Smooth muscle cell (in vitro differentiated cells): Measurements from ENCODE around the gene NUDCD3. TPM values are rescaled to one million over a fixed set of nuclear protein-coding genes. Genes with fewer than 3 reads are reported as not detected.

Experiments
- DNase-seq: peaks from one replicate; lab custom pipeline; 2025; ENCODE audit not compliant: unreplicated experiment; lab: John Stamatoyannopoulos, UW
- H2AFZ ChIP-seq: fragments of 200-600 bp; sonication (generic); 2 replicates; pipeline ENCODE4 v1.6.0; 2016; ENCODE audit warnings: antibody characterized with exemption, low read depth, mild to moderate bottlenecking
- H3F3A ChIP-seq: fragments of 200-600 bp; sonication (generic); 2 replicates; pipeline ENCODE4 v1.6.0; 2017; ENCODE audit warnings: antibody characterized with exemption, low read depth
- H3K27ac ChIP-seq: fragments of 200-600 bp; sonication (generic); 2 replicates; pipeline ENCODE4 v1.5.1; 2016; ENCODE audit warnings: low read depth, mild to moderate bottlenecking
- H3K27me3 ChIP-seq: fragments of 200-600 bp; sonication (generic); 2 replicates; pipeline ENCODE4 v1.6.1; 2016; ENCODE audit warnings: low read depth, mild to moderate bottlenecking
- H3K36me3 ChIP-seq: fragments of 200-600 bp; sonication (generic); 2 replicates; pipeline ENCODE4 v1.5.1; 2016; ENCODE audit warnings: low read depth
- H3K4me1 ChIP-seq: fragments of 200-600 bp; sonication (generic); 2 replicates; pipeline ENCODE4 v1.5.1; 2016; ENCODE audit warnings: low read depth
- H3K4me2 ChIP-seq: fragments of 200-600 bp; sonication (generic); 2 replicates; pipeline ENCODE4 v1.6.0; 2016; ENCODE audit warnings: mild to moderate bottlenecking
- H3K4me3 ChIP-seq: fragments of 200-600 bp; sonication (generic); 2 replicates; pipeline ENCODE4 v1.5.1; 2016; ENCODE audit warnings: mild to moderate bottlenecking
- H3K79me2 ChIP-seq: fragments of 200-600 bp; sonication (generic); 2 replicates; pipeline ENCODE4 v1.6.0; 2016; ENCODE audit warnings: low read depth, mild to moderate bottlenecking
- H3K9ac ChIP-seq: fragments of 200-600 bp; sonication (generic); 2 replicates; pipeline ENCODE4 v1.6.0; 2016; ENCODE audit warnings: low read depth
- H3K9me3 ChIP-seq: fragments of 200-600 bp; sonication (generic); replicated peaks from 2 replicates; pipeline ENCODE4 v1.5.1; 2016; ENCODE audit warnings: low read depth
- H4K20me1 ChIP-seq: fragments of 200-600 bp; sonication (generic); 2 replicates; pipeline ENCODE4 v1.6.0; 2016; ENCODE audit warnings: low read depth
- CTCF ChIP-seq: fragments of 200-600 bp; sonication (generic); IDR thresholded peaks from 2 replicates; pipeline ENCODE4 v1.5.1; 2017; ENCODE audit warnings: borderline replicate concordance, mild to moderate bottlenecking, antibody characterized with exemption; ENCODE audit not compliant: insufficient read depth, poor library complexity, severe bottlenecking
- WGBS: methylation state at CpG from one replicate; pipeline ENCODE4 v1.1.7; 2016; ENCODE audit warnings: low lambda C conversion rate; 5-methylcytosine and 5-hydroxymethylcytosine counted together
- polyA plus RNA-seq: library from polyadenylated mRNA; unstranded; fragments of >200 nt; fragmentation: Nextera tagmentation; extraction: Ambion mirVana; gene quantifications from 2 replicates; pipeline ENCODE4 v1.2.1, GENCODE V29; 2016
- total RNA-seq: library from RNA; depleted of rRNA; stranded (reverse); fragments of >200 nt; gene quantifications from 2 replicates; pipeline ENCODE4 v1.2.3, GENCODE V29; 2014

The NUDCD3 gene
- total and polyA plus RNA-seq, 2 experiments from 2014 or later = 32.2 to 56.3 TPM

- WGBS = 80% methylated on average over 9 of the region's 9 CpGs
- H3K9ac ChIP-seq = no peak overlapping the region
- no peak overlapping the region for H3K4me2 ChIP-seq
- no peaks in the 10 kb centered on the region for H3K4me1 ChIP-seq
- DNase-seq = no peak
- H4K20me1 ChIP-seq = no peaks in the 10 kb centered on the region
- H3K9me3 ChIP-seq = no peaks in the 10 kb centered on the region
- H3K27me3 ChIP-seq = peaks cover 15% of the 10 kb centered on the region
- no peaks in the 10 kb centered on the region for H3F3A ChIP-seq
- H3K27ac ChIP-seq = no peak overlapping the region
- no peak for TF ChIP-seq CTCF
- no peaks in the 10 kb centered on the region for H3K79me2 ChIP-seq
- no peak overlapping the region for H2AFZ ChIP-seq
- no peak overlapping the region for H3K4me3 ChIP-seq
- no peaks in the 10 kb centered on the region for H3K36me3 ChIP-seq
Observed at GRCh38 chr7:44348851-44349781, 141.3 kb downstream of the NUDCD3 start.

GRCh38 chr7:44348300-44348699, 142.2 kb downstream of the NUDCD3 start:
- H3K27ac ChIP-seq = no peak overlapping the region
- no peaks in the 10 kb centered on the region for H3F3A ChIP-seq
- 96% methylated on average over 2 of the region's 2 CpGs for WGBS
- no peak overlapping the region for H3K4me2 ChIP-seq
- H4K20me1 ChIP-seq = no peaks in the 10 kb centered on the region
- no peaks in the 10 kb centered on the region for H3K79me2 ChIP-seq
- no peak for DNase-seq
- H3K4me1 ChIP-seq = no peaks in the 10 kb centered on the region
- H2AFZ ChIP-seq = no peak overlapping the region
- TF ChIP-seq CTCF = no peak
- H3K9me3 ChIP-seq = no peaks in the 10 kb centered on the region
- H3K4me3 ChIP-seq = no peak overlapping the region
- H3K27me3 ChIP-seq = peaks cover 15% of the 10 kb centered on the region
- no peak overlapping the region for H3K9ac ChIP-seq
- H3K36me3 ChIP-seq = no peaks in the 10 kb centered on the region

GRCh38 chr7:44347546-44348114, 142.8 kb downstream of the NUDCD3 start:
- Histone ChIP-seq H3K4me3 (no peak overlapping the region), H3K9ac (no peak overlapping the region), H2AFZ (no peak overlapping the region), H3K27ac (no peak overlapping the region), H3K4me2 (no peak overlapping the region), H3K4me1 (no peaks in the 10 kb centered on the region), H3K9me3 (no peaks in the 10 kb centered on the region), H3F3A (no peaks in the 10 kb centered on the region), H3K36me3 (no peaks in the 10 kb centered on the region), H3K79me2 (no peaks in the 10 kb centered on the region), H3K27me3 (peaks cover 15% of the 10 kb centered on the region), H4K20me1 (no peaks in the 10 kb centered on the region)
- TF ChIP-seq CTCF = no peak
- DNase-seq = no peak

GRCh38 chr7:44346063-44346462, 144.4 kb downstream of the NUDCD3 start:
- Histone ChIP-seq H3K4me2 (no peak overlapping the region), H3K79me2 (no peaks in the 10 kb centered on the region), H3K9me3 (no peaks in the 10 kb centered on the region), H3K4me1 (no peaks in the 10 kb centered on the region), H3K36me3 (no peaks in the 10 kb centered on the region), H4K20me1 (no peaks in the 10 kb centered on the region), H3F3A (no peaks in the 10 kb centered on the region), H3K27me3 (peaks cover 15% of the 10 kb centered on the region), H3K4me3 (no peak overlapping the region), H2AFZ (no peak overlapping the region), H3K9ac (no peak overlapping the region), H3K27ac (no peak overlapping the region)
- TF ChIP-seq CTCF = no peak
- WGBS = 91% methylated on average over 2 of the region's 2 CpGs
- DNase-seq = no peak
